HepG2 (cell line): ENCODE results near the gene SOAT2. TPM values are rescaled to one million over a fixed set of nuclear protein-coding genes. Genes with fewer than 3 reads are reported as not detected.

Source experiments
- ATAC-seq: fragments of 200-7000 bp; cut with Tn5 transposase; 3 replicates; pipeline ENCODE4 v1.9.1; 2020; ENCODE audit warnings: mild to moderate bottlenecking, moderate library complexity
- BruUV-seq: library from RNA; stranded (reverse); fragments of 400-500 nt; replicated peaks from 2 replicates; lab custom pipeline; 2021; lab: Mats Ljungman, UMichigan
- CTCF ChIA-PET: fragments of 300-600 bp; formaldehyde crosslinking; extraction: SDS; loops from one replicate; lab custom pipeline; 2021; ENCODE audit warnings: low total read pairs, inconsistent platforms, low intra/inter-chr PET ratio; lab: Yijun Ruan, JAX
- POLR2A ChIA-PET: fragments of 350-600 bp; sonication (Branson Sonifier 250); formaldehyde crosslinking; loops from one replicate; lab custom pipeline; 2020; ENCODE audit warnings: antibody characterized with exemption, inconsistent platforms; lab: Yijun Ruan, JAX
- DNase-seq: peaks from one replicate; pipeline ENCODE4 v3.0.0-alpha.2; 2015; ENCODE audit warnings: low spot score
- FAIRE-seq: peaks from 3 replicates; lab custom pipeline; 2011; peaks lifted over from hg19 to GRCh38; lab: Jason Lieb, UNC
- H2AFZ ChIP-seq: one replicate; pipeline ENCODE4 v1.6.1; 2011; ENCODE audit warnings: low read length, inconsistent platforms
- H3K27ac ChIP-seq: fragments of 300-600 bp; 3 replicates; pipeline ENCODE4 v1.8.0; 2011; ENCODE audit warnings: mixed run types, mild to moderate bottlenecking, mixed read lengths, low read length, inconsistent platforms; ENCODE audit not compliant: insufficient read depth; ENCODE audit errors: extremely low read length
- H3K27me3 ChIP-seq, 2 experiments: fragments of 200-600 bp in 1 of 2; 2 replicates in 1 of 2; 3 replicates in 1 of 2; pipeline versions ENCODE4 v1.6.0 to v1.8.0; 2011; ENCODE audit warnings: low read length in 2 of 2, mild to moderate bottlenecking in 2 of 2, moderate library complexity in 2 of 2, inconsistent platforms in 1 of 2; ENCODE audit not compliant: insufficient read depth in 2 of 2, control insufficient read depth in 1 of 2
- H3K36me3 ChIP-seq, 2 experiments: fragments of 200-600 bp in 1 of 2; replicated peaks in 1 of 2; 2 replicates in 1 of 2; 3 replicates in 1 of 2; pipeline versions ENCODE4 v1.5.1 to v1.8.0; 2011; ENCODE audit warnings: low read length in 2 of 2, inconsistent platforms in 1 of 2; ENCODE audit not compliant: insufficient read depth in 2 of 2, control insufficient read depth in 1 of 2
- H3K4me1 ChIP-seq: 2 replicates; pipeline ENCODE4 v1.5.1; 2012; ENCODE audit warnings: low read length, inconsistent platforms; ENCODE audit not compliant: insufficient read depth
- H3K4me2 ChIP-seq: 2 replicates; pipeline ENCODE4 v1.6.0; 2011; ENCODE audit warnings: low read depth, low read length, inconsistent platforms
- H3K4me3 ChIP-seq, 3 experiments: fragments of 200-600 bp in 1 of 3; sonication (generic), shearing (Covaris generic) in 1 of 3; replicated peaks in 1 of 3; 2 replicates each; pipeline ENCODE4 v1.5.1; 2011 to 2016; ENCODE audit warnings: low read length in 3 of 3, inconsistent platforms in 2 of 3, low read depth in 2 of 3, mild to moderate bottlenecking in 2 of 3, control low read depth in 1 of 3, mixed read lengths in 1 of 3; ENCODE audit not compliant: insufficient read depth in 1 of 3
- H3K79me2 ChIP-seq: one replicate; pipeline ENCODE4 v1.6.1; 2011; ENCODE audit warnings: low read length, inconsistent platforms; ENCODE audit not compliant: insufficient read depth
- H3K9ac ChIP-seq: 2 replicates; pipeline ENCODE4 v1.6.0; 2011; ENCODE audit warnings: mild to moderate bottlenecking, low read depth, low read length, inconsistent platforms; ENCODE audit not compliant: insufficient read depth
- H3K9me3 ChIP-seq: 2 replicates; pipeline ENCODE4 v1.5.1; 2012; ENCODE audit warnings: mild to moderate bottlenecking, low read length
- H4K20me1 ChIP-seq: 2 replicates; pipeline ENCODE4 v1.6.0; 2011; ENCODE audit warnings: inconsistent platforms, mild to moderate bottlenecking, low read length, moderate library complexity; ENCODE audit not compliant: insufficient read depth
- PRDM4 ChIP-seq: sonication (generic); formaldehyde crosslinking; IDR thresholded peaks from 2 replicates; pipeline ENCODE4 v1.9.0; 2021; ENCODE audit warnings: missing genetic modification reagents, borderline replicate concordance
- ZFX ChIP-seq: sonication (generic); formaldehyde crosslinking; IDR thresholded peaks from 2 replicates; pipeline ENCODE4 v1.4.0; 2020; ENCODE audit warnings: mild to moderate bottlenecking, low read depth, missing genetic modification reagents, moderate library complexity
- ZNF570 ChIP-seq: sonication (generic); formaldehyde crosslinking; IDR thresholded peaks from 2 replicates; pipeline ENCODE4 v1.4.0; 2020; ENCODE audit warnings: mild to moderate bottlenecking, missing genetic modification reagents, borderline replicate concordance
- ZNF646 ChIP-seq: sonication (generic); formaldehyde crosslinking; IDR thresholded peaks from 2 replicates; pipeline ENCODE4 v1.9.0; 2021; ENCODE audit warnings: mild to moderate bottlenecking, missing genetic modification reagents
- WGBS: methylation state at CpG from one replicate; pipeline ENCODE4 v1.1.6; 2017; ENCODE audit warnings: low lambda C conversion rate; 5-methylcytosine and 5-hydroxymethylcytosine counted together
- in situ Hi-C: cut with HindIII; loops from 2 replicates; pipeline ENCODE4 v1.10.0; 2017; ENCODE audit warnings: low pct_unique_long_range_greater_than_20kb; ENCODE audit not compliant: extremely low pct_ligation_motif_present
- intact Hi-C: fragments of 100-400 bp; cut with micrococcal nuclease; formaldehyde crosslinking; loops from one replicate; pipeline ENCODE4 v1.10.0; 2022; ENCODE audit not compliant: unreplicated experiment
- polyA plus RNA-seq, 8 experiments: library from polyadenylated mRNA; depleted of rRNA in 3 of 8; stranded (reverse) in 7 of 8; unstranded in 1 of 8; fragments of >200 nt; fragmentation: Illumina TruSeq in 4 of 8; extraction: Trizol in 4 of 8; gene quantifications; 2 replicates each; pipeline versions ENCODE4 v1.2.1 to v1.2.3, GENCODE V29; 2011 to 2016; ENCODE audit warnings: low read depth in 4 of 8, missing spikeins in 1 of 8, mixed read lengths in 1 of 8; ENCODE audit not compliant: insufficient read depth in 1 of 8
- total RNA-seq, 5 experiments: library from RNA; depleted of rRNA; stranded (reverse); fragments of >200 nt; fragmentation: Illumina TruSeq; extraction: Trizol; gene quantifications; 2 replicates each; pipeline ENCODE4 v1.2.3, GENCODE V29; 2016; ENCODE audit warnings: low read depth in 1 of 5

The SOAT2 gene
- total and polyA plus RNA-seq, 2 of the 13 experiments (the other 11 are each of a cell fraction or from before 2014, with no cell fraction given): 14.9 to 108 TPM

GRCh38 chr12:53160673-53161072 lies 57.4 kb downstream of the SOAT2 start:
- WGBS: 26% methylated on average over 2 of the region's 2 CpGs
- peak; percentile 67 for ATAC-seq
- TF ChIP-seq ZNF570 (CRISPR knock-in tag) (no peak), PRDM4 (CRISPR knock-in tag) (no peak), ZNF646 (CRISPR knock-in tag) (no peak), ZFX (CRISPR knock-in tag) (0 out of 2 replicates have a peak, but pooled peaks have one; percentile 5)
- TF ChIP-seq, all 625 proteins: peak for 1
- Histone ChIP-seq H3K9me3 (no peaks in the 10 kb centered on the region), H3K4me1 (peaks cover 44% of the 10 kb centered on the region), H3K27ac (peak overlapping the region; percentile 53), H3K9ac (no peak overlapping the region), H2AFZ (no peak overlapping the region), H3K27me3 (no peaks in the 10 kb centered on the region), H3K4me3 (peak overlapping the region in 1 of 3 experiments; percentile 17; a peak in 1 of 6 replicates), H4K20me1 (no peaks in the 10 kb centered on the region), H3K4me2 (peak overlapping the region; percentile 50), H3K79me2 (no peaks in the 10 kb centered on the region), H3K36me3 (no peaks in the 10 kb centered on the region)
- in situ Hi-C loops (no loop called here), intact Hi-C loops (no loop called here)
- FAIRE-seq (no peak), DNase-seq (no peak)
- ChIA-PET POLR2A (interaction anchor here (0.9 to 4.5 kb wide), 9 partner anchors 14 to 135 kb away, joined by 3 to 34 read pairs (median 5); partner anchors contain the start of genes CSAD, PFDN5, SOAT2 and ZNF740), CTCF (interaction anchor here (1.4 to 4.1 kb wide), 2 partner anchors 28 to 30 kb away, joined by 3 to 23 read pairs; no protein-coding TSS in a partner anchor)
- BruUV-seq: no TSS peak
